H1 (cell line): ENCODE results near the gene LBX2. TPM values are rescaled to one million over a fixed set of nuclear protein-coding genes. Genes with fewer than 3 reads are reported as not detected.

ENCODE experiments used
- CTCF ChIA-PET: fragments of 300-600 bp; sonication (Branson Sonifier 250); formaldehyde crosslinking; loops from one replicate; lab custom pipeline; 2021; ENCODE audit not compliant: partially characterized antibody; lab: Charles Lee
- POLR2A ChIA-PET: fragments of 300-600 bp; sonication (Branson Sonifier 250); formaldehyde crosslinking; loops from one replicate; lab custom pipeline; 2021; ENCODE audit warnings: inconsistent platforms; ENCODE audit not compliant: partially characterized antibody; lab: Charles Lee
- DNase-seq, 2 experiments: peaks; one replicate each; pipeline versions ENCODE4 v3.0.0 to v3.0.0-alpha.2; 2010 to 2022; ENCODE audit warnings: low spot score in 2 of 2, low read depth in 1 of 2, mixed read lengths in 1 of 2
- FAIRE-seq: peaks from 2 replicates; lab custom pipeline; 2011; peaks lifted over from hg19 to GRCh38; lab: Jason Lieb, UNC
- H2AFZ ChIP-seq: 2 replicates; pipeline ENCODE4 v1.8.1; 2012; ENCODE audit warnings: low read length, inconsistent platforms
- H2AK5ac ChIP-seq: 2 replicates; pipeline ENCODE4 v1.6.1; 2013; ENCODE audit warnings: low read depth, low read length
- H2BK120ac ChIP-seq: replicated peaks from 2 replicates; pipeline ENCODE3; 2013; ENCODE audit warnings: low read depth, low read length, inconsistent platforms
- H2BK12ac ChIP-seq: 2 replicates; pipeline ENCODE4 v1.6.1; 2013; ENCODE audit warnings: low read depth, low read length
- H2BK15ac ChIP-seq: 2 replicates; pipeline ENCODE4 v1.6.1; 2013; ENCODE audit warnings: low read length
- H2BK20ac ChIP-seq: 2 replicates; pipeline ENCODE4 v1.6.1; 2013; ENCODE audit warnings: low read length
- H2BK5ac ChIP-seq: 2 replicates; pipeline ENCODE4 v1.6.1; 2013; ENCODE audit warnings: low read depth, low read length
- H3K14ac ChIP-seq: 2 replicates; pipeline ENCODE4 v1.6.1; 2013; ENCODE audit warnings: inconsistent platforms; ENCODE audit not compliant: insufficient read length
- H3K18ac ChIP-seq: 2 replicates; pipeline ENCODE4 v1.6.1; 2013; ENCODE audit warnings: low read length; ENCODE audit errors: extremely low read depth
- H3K23ac ChIP-seq: 2 replicates; pipeline ENCODE4 v1.6.1; 2013; ENCODE audit warnings: inconsistent platforms; ENCODE audit not compliant: insufficient read length
- H3K23me2 ChIP-seq: 2 replicates; pipeline ENCODE4 v1.6.1; 2013; ENCODE audit warnings: low read depth, low read length
- H3K27ac ChIP-seq: 2 replicates; pipeline ENCODE4 v1.6.1; 2011; ENCODE audit warnings: low read depth, low read length, inconsistent platforms
- H3K27me3 ChIP-seq, 4 experiments: replicated peaks in 1 of 4; 1 replicate in 1 of 4; 2 replicates in 3 of 4; pipeline versions ENCODE4 v1.6.1 to v1.8.1; 2011 to 2013; ENCODE audit warnings: low read length in 3 of 4, mild to moderate bottlenecking in 3 of 4, inconsistent platforms in 2 of 4, mixed read lengths in 2 of 4, moderate library complexity in 1 of 4; ENCODE audit not compliant: control insufficient read depth in 3 of 4, insufficient read depth in 3 of 4; ENCODE audit errors: extremely low read depth in 1 of 4
- H3K36me3 ChIP-seq, 4 experiments: 2 replicates each; pipeline versions ENCODE4 v1.6.1 to v1.8.1; 2011 to 2013; ENCODE audit warnings: mild to moderate bottlenecking in 4 of 4, low read length in 3 of 4, moderate library complexity in 2 of 4, control low read depth in 1 of 4, inconsistent platforms in 1 of 4; ENCODE audit not compliant: insufficient read depth in 4 of 4, control insufficient read depth in 2 of 4
- H3K4ac ChIP-seq: replicated peaks from 2 replicates; pipeline ENCODE3; 2013; ENCODE audit warnings: low read length, low read depth, mixed read lengths, inconsistent platforms; ENCODE audit not compliant: insufficient read length
- H3K4me1 ChIP-seq, 4 experiments: replicated peaks in 1 of 4; 1 replicate in 1 of 4; 2 replicates in 3 of 4; pipeline versions ENCODE4 v1.6.1 to v1.8.1; 2011 to 2013; ENCODE audit warnings: low read length in 3 of 4, inconsistent platforms in 2 of 4, mixed read lengths in 1 of 4; ENCODE audit not compliant: insufficient read depth in 4 of 4, control insufficient read depth in 3 of 4
- H3K4me2 ChIP-seq, 2 experiments: 2 replicates each; pipeline versions ENCODE4 v1.6.1 to v1.8.1; 2011 to 2013; ENCODE audit warnings: low read depth in 2 of 2, low read length in 2 of 2, control low read depth in 1 of 2, inconsistent platforms in 1 of 2, mild to moderate bottlenecking in 1 of 2; ENCODE audit not compliant: insufficient read depth in 1 of 2
- H3K4me3 ChIP-seq, 4 experiments: fragments of 200-600, 300-600 bp in 1 of 4; sonication (generic), shearing (Covaris generic), sonication (Bioruptor Twin) in 1 of 4; 2 replicates each; pipeline versions ENCODE4 v1.5.1 to v1.8.1; 2011 to 2016; ENCODE audit warnings: low read length in 4 of 4, low read depth in 3 of 4, control low read depth in 2 of 4, inconsistent platforms in 2 of 4, mild to moderate bottlenecking in 2 of 4, mixed read lengths in 1 of 4, moderate library complexity in 1 of 4; ENCODE audit not compliant: insufficient read depth in 2 of 4; ENCODE audit errors: extremely low read depth in 1 of 4
- H3K56ac ChIP-seq: replicated peaks from 2 replicates; pipeline ENCODE3; 2013; ENCODE audit warnings: low read depth, mild to moderate bottlenecking, mixed read lengths, low read length, inconsistent platforms; ENCODE audit not compliant: insufficient read length
- H3K79me1 ChIP-seq: 2 replicates; pipeline ENCODE4 v1.6.1; 2013; ENCODE audit warnings: low read depth, low read length, control low read depth
- H3K79me2 ChIP-seq, 2 experiments: 2 replicates each; pipeline versions ENCODE4 v1.6.1 to v1.8.1; 2012 to 2013; ENCODE audit warnings: low read length in 2 of 2, mild to moderate bottlenecking in 2 of 2, inconsistent platforms in 1 of 2; ENCODE audit not compliant: insufficient read depth in 2 of 2, control insufficient read depth in 1 of 2
- H3K9ac ChIP-seq, 4 experiments: replicated peaks in 1 of 4; 1 replicate in 1 of 4; 2 replicates in 3 of 4; pipeline versions ENCODE4 v1.6.1 to v1.8.1; 2011 to 2013; ENCODE audit warnings: low read depth in 3 of 4, low read length in 3 of 4, control low read depth in 2 of 4, mild to moderate bottlenecking in 2 of 4, moderate library complexity in 2 of 4, inconsistent platforms in 1 of 4; ENCODE audit errors: extremely low read depth in 1 of 4
- H3K9me3 ChIP-seq, 2 experiments: 2 replicates each; pipeline versions ENCODE4 v1.6.1 to v1.8.1; 2012 to 2013; ENCODE audit warnings: mild to moderate bottlenecking in 2 of 2, moderate library complexity in 2 of 2, control low read depth in 1 of 2, inconsistent platforms in 1 of 2, low read depth in 1 of 2, low read length in 1 of 2, mixed read lengths in 1 of 2; ENCODE audit not compliant: insufficient read depth in 2 of 2
- H4K20me1 ChIP-seq, 2 experiments: replicated peaks in 1 of 2; 2 replicates each; pipeline versions ENCODE3 to v1.8.1; 2011 to 2013; ENCODE audit warnings: inconsistent platforms in 2 of 2, low read length in 2 of 2, mild to moderate bottlenecking in 1 of 2; ENCODE audit not compliant: insufficient read depth in 2 of 2, control insufficient read depth in 1 of 2
- H4K5ac ChIP-seq: 2 replicates; pipeline ENCODE4 v1.6.1; 2013; ENCODE audit warnings: low read length, low read depth, mixed read lengths, inconsistent platforms; ENCODE audit not compliant: insufficient read length
- H4K8ac ChIP-seq: 2 replicates; pipeline ENCODE4 v1.8.0; 2013; ENCODE audit warnings: mild to moderate bottlenecking, moderate library complexity, low read length, inconsistent platforms; ENCODE audit not compliant: insufficient read depth; ENCODE audit errors: extremely low read depth
- H4K91ac ChIP-seq: replicated peaks from 2 replicates; pipeline ENCODE3; 2013; ENCODE audit warnings: low read length, mixed read lengths, inconsistent platforms; ENCODE audit not compliant: insufficient read length
- CTBP2 ChIP-seq: IDR thresholded peaks from 2 replicates; pipeline ENCODE4 v1.7.0; 2011; ENCODE audit warnings: borderline replicate concordance, mild to moderate bottlenecking, moderate library complexity, mixed read lengths, low read length; ENCODE audit not compliant: insufficient read depth, insufficient read length
- POLR2A ChIP-seq, 2 experiments: IDR thresholded peaks; 1 replicate in 1 of 2; 2 replicates in 1 of 2; pipeline ENCODE4 v1.6.1; 2011; ENCODE audit warnings: low read depth in 2 of 2, low read length in 2 of 2, mild to moderate bottlenecking in 2 of 2; ENCODE audit errors: control extremely low read depth in 1 of 2
- TAF1 ChIP-seq: IDR thresholded peaks from 2 replicates; pipeline ENCODE4 v1.6.1; 2011; ENCODE audit warnings: mild to moderate bottlenecking, low read depth, low read length
- TCF12 ChIP-seq: IDR thresholded peaks from 2 replicates; pipeline ENCODE4 v1.6.1; 2011; ENCODE audit warnings: low read depth, mild to moderate bottlenecking, low read length
- TEAD4 ChIP-seq: IDR thresholded peaks from 2 replicates; pipeline ENCODE4 v1.6.1; 2012; ENCODE audit warnings: low read depth, low read length, inconsistent platforms, mixed read lengths
- WGBS, 2 experiments: shearing (Covaris generic) in 1 of 2; methylation state at CpG; one replicate each; pipeline versions ENCODE4 v1.1.6 to v1.1.7; 2013 to 2015; ENCODE audit warnings: low lambda C conversion rate in 2 of 2, mixed read lengths in 2 of 2, inconsistent platforms in 1 of 2, low coverage in 1 of 2, missing lambda C conversion rate in 1 of 2; ENCODE audit not compliant: insufficient replicate concordance in 2 of 2, insufficient coverage in 1 of 2, insufficient read length in 1 of 2; ENCODE audit errors: extremely low coverage in 1 of 2, missing lambda C conversion rate in 1 of 2; 5-methylcytosine and 5-hydroxymethylcytosine counted together
- polyA plus RNA-seq, 7 experiments: library from polyadenylated mRNA; depleted of rRNA in 3 of 7; stranded (reverse) in 5 of 7; unstranded in 2 of 7; fragments of >200 nt in 5 of 7; fragments of 200-250 nt in 2 of 7; gene quantifications; 1 replicate in 5 of 7; 2 replicates in 1 of 7; 4 replicates in 1 of 7; pipeline versions ENCODE4 v1.2.1 to v1.2.3, GENCODE V29; 2011 to 2013; ENCODE audit warnings: missing spikeins in 2 of 7, mixed read lengths in 2 of 7
- total RNA-seq: library from RNA; stranded (reverse); fragmentation: NEBNext Ultra II Directional; extraction: Animal tissue kit (Norgen Biotek cat#: 25700); gene quantifications from 2 replicates; pipeline ENCODE4 v1.2.1, GENCODE V29; 2021

LBX2 gene
- total and polyA plus RNA-seq, 2 of the 8 experiments (the other 6 are each of a cell fraction or from before 2014, with no cell fraction given): 0.27 TPM; not detected in 1

- no peak overlapping the region for H2BK20ac ChIP-seq
- peaks cover 4% of the 10 kb centered on the region; the same call in 1 of the 2 replicates for H3K23me2 ChIP-seq
- H3K9me3 ChIP-seq: no peaks in the 10 kb centered on the region
Measured at GRCh38 chr2:74524955-74525716, 25.7 kb upstream of the LBX2 start.

More at GRCh38 chr2:74524955-74525716, 25.7 kb upstream of the LBX2 start:
- H2BK15ac ChIP-seq: 0 out of 2 replicates have a peak overlapping the region, but pooled peaks have one; percentile 88
- H4K8ac ChIP-seq: 0 out of 2 replicates have a peak overlapping the region, but pooled peaks have one; percentile 31
- no peak for DNase-seq
- no peak overlapping the region for H3K4me3 ChIP-seq
- peaks cover 0 to 18% of the 10 kb centered on the region in 2 experiments; a peak in 2 of 4 replicates for H3K79me2 ChIP-seq
- TF ChIP-seq TCF12 (no peak), TEAD4 (no peak), TAF1 (no peak), POLR2A (IDR thresholded peaks at IDR 0.05; ENCODE audit: control extremely low read depth in 1 of 2, low read depth in 2 of 2, low read length in 2 of 2) (no peak), CTBP2 (no peak)
- ChIA-PET POLR2A (interaction anchor here (1.3 kb wide), 1 partner anchor 42 kb away, joined by 5 read pairs; the partner anchor contains the start of genes CCDC142 and TTC31), CTCF (interaction anchor here (1.2 kb wide), 3 partner anchors 16 to 61 kb away, joined by 3 to 4 read pairs (median 3); no protein-coding TSS in a partner anchor)
- H4K20me1 ChIP-seq: peaks cover 0 to 3% of the 10 kb centered on the region in 2 experiments
- no peak overlapping the region for H4K5ac ChIP-seq
- no peak overlapping the region for H3K27ac ChIP-seq
- no peak overlapping the region for H3K56ac ChIP-seq
- peaks cover 8% of the 10 kb centered on the region for H3K79me1 ChIP-seq
- H3K18ac ChIP-seq: no peak overlapping the region
- no peak overlapping the region for H2AFZ ChIP-seq
- H3K36me3 ChIP-seq: peaks cover 5 to 18% (median 13%) of the 10 kb centered on the region in 4 experiments; a peak in 6 of 8 replicates
- peaks cover 0 to 13% (median 6%) of the 10 kb centered on the region in 4 experiments; a peak in 5 of 7 replicates for H3K27me3 ChIP-seq
- no peak overlapping the region for H2BK120ac ChIP-seq
- no peak overlapping the region for H3K23ac ChIP-seq
- no peak overlapping the region for H3K4ac ChIP-seq
- no peak overlapping the region for H3K9ac ChIP-seq
- no peak overlapping the region for H2BK12ac ChIP-seq
- peaks cover 0 to 7% (median under 1%) of the 10 kb centered on the region in 4 experiments; a peak in 2 of 7 replicates for H3K4me1 ChIP-seq
- no peak overlapping the region for H3K14ac ChIP-seq
- no peak overlapping the region for H2AK5ac ChIP-seq
- no peak overlapping the region for H3K4me2 ChIP-seq
- WGBS, 2 experiments: 79% methylated on average over 10 of the region's 10 CpGs; no CpG with 5 or more reads in 1 of the 2 experiments
- H4K91ac ChIP-seq: no peak overlapping the region
- no peak for FAIRE-seq
- no peak overlapping the region for H2BK5ac ChIP-seq
